H9 (cell line): ENCODE results near the gene WDFY3. TPM values are rescaled to one million over a fixed set of nuclear protein-coding genes. Genes with fewer than 3 reads are reported as not detected.

Source experiments
- DNase-seq: peaks from one replicate; pipeline ENCODE4 v3.0.0-alpha.2; 2017
- H2AFZ ChIP-seq: one replicate; pipeline ENCODE4 v1.6.1; 2013; ENCODE audit warnings: mild to moderate bottlenecking, low read length, control low read depth, moderate library complexity
- H2AK5ac ChIP-seq: 2 replicates; pipeline ENCODE4 v1.6.1; 2013; ENCODE audit warnings: low read length, control low read depth, mixed read lengths; ENCODE audit not compliant: insufficient read length
- H2BK120ac ChIP-seq: one replicate; pipeline ENCODE4 v1.6.1; 2013; ENCODE audit warnings: low read depth, mild to moderate bottlenecking, low read length, control low read depth, inconsistent platforms; ENCODE audit not compliant: poor library complexity, severe bottlenecking
- H2BK12ac ChIP-seq: 2 replicates; pipeline ENCODE4 v1.6.1; 2013; ENCODE audit warnings: low read length, control low read depth, mixed read lengths, low read depth; ENCODE audit not compliant: insufficient read length
- H2BK15ac ChIP-seq: 2 replicates; pipeline ENCODE4 v1.6.1; 2013; ENCODE audit warnings: low read depth, low read length, control low read depth
- H2BK20ac ChIP-seq: one replicate; pipeline ENCODE4 v1.6.1; 2013; ENCODE audit warnings: low read depth, mild to moderate bottlenecking, low read length, control low read depth, inconsistent platforms; ENCODE audit not compliant: poor library complexity, severe bottlenecking
- H2BK5ac ChIP-seq: 2 replicates; pipeline ENCODE4 v1.6.1; 2013; ENCODE audit warnings: low read length, control low read depth, mixed read lengths; ENCODE audit not compliant: insufficient read length
- H3K14ac ChIP-seq: 2 replicates; pipeline ENCODE4 v1.6.1; 2013; ENCODE audit warnings: low read length, control low read depth; ENCODE audit not compliant: insufficient read depth
- H3K18ac ChIP-seq: 2 replicates; pipeline ENCODE4 v1.6.1; 2013; ENCODE audit warnings: low read depth, mild to moderate bottlenecking, mixed read lengths, low read length, control low read depth; ENCODE audit not compliant: insufficient read length
- H3K23ac ChIP-seq: 2 replicates; pipeline ENCODE4 v1.6.1; 2013; ENCODE audit warnings: low read length, control low read depth, mixed read lengths, low read depth; ENCODE audit not compliant: insufficient read length
- H3K23me2 ChIP-seq: 2 replicates; pipeline ENCODE4 v1.6.1; 2013; ENCODE audit warnings: low read depth, mild to moderate bottlenecking, mixed read lengths, low read length, control low read depth; ENCODE audit not compliant: insufficient read length, poor library complexity, severe bottlenecking
- H3K27ac ChIP-seq: 2 replicates; pipeline ENCODE4 v1.5.1; 2013; ENCODE audit warnings: low read length, control low read depth, mixed read lengths, low read depth; ENCODE audit not compliant: insufficient read length
- H3K27me3 ChIP-seq: 2 replicates; pipeline ENCODE4 v1.6.1; 2013; ENCODE audit warnings: low read length, control low read depth, inconsistent platforms; ENCODE audit not compliant: insufficient read depth
- H3K4ac ChIP-seq: 2 replicates; pipeline ENCODE4 v1.6.1; 2013; ENCODE audit warnings: low read depth, mild to moderate bottlenecking, control low read depth, inconsistent platforms, low read length, moderate library complexity
- H3K4me1 ChIP-seq: 2 replicates; pipeline ENCODE4 v1.6.1; 2013; ENCODE audit warnings: low read length, control low read depth, inconsistent platforms; ENCODE audit not compliant: insufficient read depth
- H3K4me2 ChIP-seq: 2 replicates; pipeline ENCODE4 v1.6.1; 2013; ENCODE audit warnings: low read length, control low read depth, mixed read lengths; ENCODE audit not compliant: insufficient read length, insufficient read depth
- H3K56ac ChIP-seq: 2 replicates; pipeline ENCODE4 v1.6.1; 2013; ENCODE audit warnings: low read depth, mild to moderate bottlenecking, mixed read lengths, low read length, control low read depth; ENCODE audit not compliant: insufficient read length
- H3K79me1 ChIP-seq: 2 replicates; pipeline ENCODE4 v1.6.1; 2013; ENCODE audit warnings: low read depth, mild to moderate bottlenecking, moderate library complexity, low read length, control low read depth, inconsistent platforms; ENCODE audit not compliant: insufficient read depth, poor library complexity, severe bottlenecking
- H3K79me2 ChIP-seq: 2 replicates; pipeline ENCODE4 v1.6.1; 2013; ENCODE audit warnings: low read length, control low read depth, inconsistent platforms; ENCODE audit not compliant: insufficient read depth
- H3K9ac ChIP-seq: 2 replicates; pipeline ENCODE4 v1.6.1; 2013; ENCODE audit warnings: low read length, control low read depth, mixed read lengths; ENCODE audit not compliant: insufficient read length; ENCODE audit errors: extremely low read depth
- H3K9me3 ChIP-seq: one replicate; pipeline ENCODE4 v1.6.1; 2013; ENCODE audit warnings: low read depth, low read length, inconsistent platforms; ENCODE audit not compliant: control insufficient read depth
- H3T11ph ChIP-seq: one replicate; pipeline ENCODE4 v1.6.1; 2013; ENCODE audit warnings: mild to moderate bottlenecking, low read length, control low read depth, inconsistent platforms
- H4K20me1 ChIP-seq: one replicate; pipeline ENCODE4 v1.6.1; 2013; ENCODE audit not compliant: control insufficient read depth, insufficient read length, insufficient read depth
- H4K5ac ChIP-seq: 2 replicates; pipeline ENCODE4 v1.6.1; 2013; ENCODE audit warnings: low read depth, mild to moderate bottlenecking, mixed read lengths, low read length, control low read depth; ENCODE audit not compliant: insufficient read length
- H4K8ac ChIP-seq: replicated peaks from 2 replicates; pipeline ENCODE4 v1.6.1; 2013; ENCODE audit warnings: low read length, control low read depth, mixed read lengths, low read depth; ENCODE audit not compliant: insufficient read length
- H4K91ac ChIP-seq: 2 replicates; pipeline ENCODE4 v1.6.1; 2013; ENCODE audit warnings: low read depth, mild to moderate bottlenecking, moderate library complexity, mixed read lengths, low read length, control low read depth; ENCODE audit not compliant: insufficient read length
- H3K27ac Mint-ChIP-seq, 3 experiments: 2 replicates in 2 of 3; 3 replicates in 1 of 3; pipeline ENCODE4 v1.8.0; 2020 to 2021; ENCODE audit warnings: mixed read lengths in 3 of 3, mild to moderate bottlenecking in 1 of 3, moderate library complexity in 1 of 3
- H3K27me3 Mint-ChIP-seq: 2 replicates; pipeline ENCODE4 v1.8.0; 2021; ENCODE audit warnings: low read depth, mild to moderate bottlenecking, moderate library complexity, mixed read lengths
- H3K36me3 Mint-ChIP-seq, 3 experiments: 2 replicates in 2 of 3; 3 replicates in 1 of 3; pipeline ENCODE4 v1.8.0; 2020 to 2021; ENCODE audit warnings: low read depth in 3 of 3, mixed read lengths in 3 of 3; ENCODE audit not compliant: insufficient read depth in 1 of 3
- H3K4me1 Mint-ChIP-seq, 2 experiments: 2 replicates each; pipeline ENCODE4 v1.8.0; 2020; ENCODE audit warnings: mixed read lengths in 2 of 2
- H3K4me3 Mint-ChIP-seq, 2 experiments: 2 replicates in 1 of 2; 3 replicates in 1 of 2; pipeline ENCODE4 v1.8.0; 2020 to 2021; ENCODE audit warnings: mild to moderate bottlenecking in 2 of 2, mixed read lengths in 2 of 2, moderate library complexity in 1 of 2
- H3K9me3 Mint-ChIP-seq, 2 experiments: 2 replicates in 1 of 2; 3 replicates in 1 of 2; pipeline ENCODE4 v1.8.0; 2020; ENCODE audit warnings: mild to moderate bottlenecking in 2 of 2, mixed read lengths in 2 of 2, moderate library complexity in 1 of 2
- CTCF ChIP-seq: fragments of 200-600 bp; sonication (generic); conservative IDR thresholded peaks from 3 replicates; pipeline ENCODE4 v1.8.0; 2021; ENCODE audit warnings: antibody characterized with exemption, mild to moderate bottlenecking
- WGBS: extraction: QIAGEN DNeasy Blood & Tissue Kit; methylation state at CpG from one replicate; pipeline ENCODE4 v1.1.7; 2013; ENCODE audit warnings: missing lambda C conversion rate, low lambda C conversion rate, mixed read lengths; ENCODE audit not compliant: insufficient read length; ENCODE audit errors: extremely low coverage; 5-methylcytosine and 5-hydroxymethylcytosine counted together
- total RNA-seq: library from RNA; stranded (reverse); gene quantifications from 2 replicates; pipeline ENCODE4 v1.2.1, GENCODE V29; 2021

The WDFY3 gene
- total RNA-seq, 1 experiment from 2014 or later: 54.6 TPM

GRCh38 chr4:84967243-84967690 is 777 bp upstream of the WDFY3 start:
- Histone ChIP-seq H3K23me2 (peaks cover 12% of the 10 kb centered on the region), H3K79me2 (peaks cover 9% of the 10 kb centered on the region; the same call in 1 of the 2 replicates), H2BK5ac (no peak overlapping the region), H3K14ac (no peak overlapping the region), H3K23ac (no peak overlapping the region), H4K91ac (no peak overlapping the region), H3K56ac (no peak overlapping the region), H4K5ac (no peak overlapping the region), H2BK12ac (no peak overlapping the region), H3K9ac (peak overlapping the region; percentile 27), H3K4me1 (no peaks in the 10 kb centered on the region), H3K18ac (no peak overlapping the region), H3K4me2 (peak overlapping the region; percentile 79), H2AFZ (no peak overlapping the region), H3K79me1 (no peaks in the 10 kb centered on the region), H2BK120ac (no peak overlapping the region), H3K9me3 (no peaks in the 10 kb centered on the region), H4K8ac (no peak overlapping the region), H3K27ac (no peak overlapping the region), H3T11ph (no peak overlapping the region), H4K20me1 (no peaks in the 10 kb centered on the region), H2BK15ac (no peak overlapping the region), H2BK20ac (no peak overlapping the region), H3K4ac (no peak overlapping the region), H3K27me3 (no peaks in the 10 kb centered on the region), H2AK5ac (no peak overlapping the region)
- peaks cover 0 to 3% of the 10 kb centered on the region in 2 experiments; a peak in 1 of 5 replicates for H3K9me3 Mint-ChIP-seq
- no peak for DNase-seq
- peaks cover 0 to 12% (median 3%) of the 10 kb centered on the region in 3 experiments; a peak in 5 of 7 replicates for H3K36me3 Mint-ChIP-seq
- H3K27ac Mint-ChIP-seq: peak overlapping the region; percentile 98 to 99 (median 98); a peak in 5 of 7 replicates
- no peak for TF ChIP-seq CTCF
- no CpG with 5 or more reads among the region's 7 CpGs for WGBS
- no peaks in the 10 kb centered on the region for H3K27me3 Mint-ChIP-seq
- peaks cover 20 to 38% of the 10 kb centered on the region in 2 experiments for H3K4me1 Mint-ChIP-seq
- peak overlapping the region; percentile 98 for H3K4me3 Mint-ChIP-seq
